ENCODE measurements around the gene KANSL3.
"Not testable (repeated sequence)": the region's sequence is repeated elsewhere in the genome, so short reads cannot be mapped to it uniquely, and the experiment has no call there.

DNA sequence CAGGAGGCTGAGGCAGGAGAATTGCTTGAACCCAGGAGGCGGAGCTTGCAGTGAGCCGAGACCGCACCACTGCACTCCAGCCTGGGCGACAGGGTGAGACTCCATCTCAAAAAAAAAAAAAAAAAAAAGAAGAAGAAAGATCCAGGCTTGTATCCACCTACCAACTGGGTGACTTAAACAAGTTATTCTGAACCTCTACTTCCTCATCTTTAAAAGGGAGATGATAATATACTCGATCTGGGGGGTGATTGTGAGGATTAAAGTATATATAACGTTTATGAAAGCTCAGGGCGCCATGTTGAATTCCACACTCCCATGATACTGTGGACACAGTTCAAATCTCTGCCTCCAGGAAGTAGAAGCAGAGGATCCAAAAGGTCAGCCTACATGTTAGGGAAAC, 16.7 kb upstream of the KANSL3 start:
- TF ChIP-seq, protein P1, sequence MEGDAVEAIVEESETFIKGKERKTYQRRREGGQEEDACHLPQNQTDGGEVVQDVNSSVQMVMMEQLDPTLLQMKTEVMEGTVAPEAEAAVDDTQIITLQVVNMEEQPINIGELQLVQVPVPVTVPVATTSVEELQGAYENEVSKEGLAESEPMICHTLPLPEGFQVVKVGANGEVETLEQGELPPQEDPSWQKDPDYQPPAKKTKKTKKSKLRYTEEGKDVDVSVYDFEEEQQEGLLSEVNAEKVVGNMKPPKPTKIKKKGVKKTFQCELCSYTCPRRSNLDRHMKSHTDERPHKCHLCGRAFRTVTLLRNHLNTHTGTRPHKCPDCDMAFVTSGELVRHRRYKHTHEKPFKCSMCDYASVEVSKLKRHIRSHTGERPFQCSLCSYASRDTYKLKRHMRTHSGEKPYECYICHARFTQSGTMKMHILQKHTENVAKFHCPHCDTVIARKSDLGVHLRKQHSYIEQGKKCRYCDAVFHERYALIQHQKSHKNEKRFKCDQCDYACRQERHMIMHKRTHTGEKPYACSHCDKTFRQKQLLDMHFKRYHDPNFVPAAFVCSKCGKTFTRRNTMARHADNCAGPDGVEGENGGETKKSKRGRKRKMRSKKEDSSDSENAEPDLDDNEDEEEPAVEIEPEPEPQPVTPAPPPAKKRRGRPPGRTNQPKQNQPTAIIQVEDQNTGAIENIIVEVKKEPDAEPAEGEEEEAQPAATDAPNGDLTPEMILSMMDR (IDR thresholded peaks at IDR 0.05) = not testable (repeated sequence)
- not testable (repeated sequence) for TF ChIP-seq POLR2A (IDR thresholded peaks at IDR 0.05)

Measured in testis (tissue), 2 donors.